Stimulated activated CD4-positive, alpha-beta T cell treated with anti-CD3 and anti-CD28 coated beads, Interleukin-2, amount 100 ng/mL, for 24 hours (primary cell): ENCODE results near the gene YAE1.

Source experiments
- DNase-seq, 2 donors: peaks; one replicate each; pipeline ENCODE4 v3.0.0-alpha.2; 2020

Gene YAE1

DNA sequence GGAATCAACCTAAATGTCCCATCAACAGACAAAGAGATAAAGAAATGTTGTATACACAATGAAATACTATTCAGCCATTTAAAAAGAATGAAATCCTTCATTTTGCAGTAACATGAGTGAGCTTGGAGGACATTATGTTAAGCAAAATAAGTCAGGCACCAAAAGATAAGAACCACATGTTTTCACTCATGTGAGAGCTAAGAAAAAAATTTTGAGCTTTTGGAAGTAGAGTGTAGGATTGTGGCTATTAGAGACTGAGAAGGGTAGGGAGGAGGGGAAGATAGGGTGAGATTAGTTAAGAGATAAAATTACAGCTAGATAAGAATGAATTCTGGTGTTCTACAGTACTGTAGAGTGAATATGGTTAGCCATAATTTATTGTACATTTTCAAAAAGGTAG, 8.3 kb upstream of the YAE1 start:
- no peak for DNase-seq

DNA sequence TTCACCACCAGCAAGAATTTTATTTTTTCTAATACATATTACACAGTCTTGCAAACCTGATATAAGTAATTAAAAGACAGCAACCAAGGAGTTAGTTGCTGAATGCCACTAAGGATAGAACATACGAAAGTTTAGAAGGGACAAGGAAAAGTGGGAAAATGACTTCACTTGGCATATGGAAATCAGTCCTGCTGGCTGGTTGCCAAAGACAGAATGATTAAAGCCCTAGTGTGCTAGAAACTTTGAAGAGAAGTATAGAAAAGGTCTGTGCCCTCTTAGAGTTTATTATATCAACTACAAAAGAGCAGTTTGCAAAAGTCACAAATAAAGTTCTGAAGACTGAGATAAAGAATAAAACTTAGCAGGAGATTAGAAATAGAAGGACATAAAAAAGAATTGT, 5.8 kb upstream of the YAE1 start:
- no peak for DNase-seq

DNA sequence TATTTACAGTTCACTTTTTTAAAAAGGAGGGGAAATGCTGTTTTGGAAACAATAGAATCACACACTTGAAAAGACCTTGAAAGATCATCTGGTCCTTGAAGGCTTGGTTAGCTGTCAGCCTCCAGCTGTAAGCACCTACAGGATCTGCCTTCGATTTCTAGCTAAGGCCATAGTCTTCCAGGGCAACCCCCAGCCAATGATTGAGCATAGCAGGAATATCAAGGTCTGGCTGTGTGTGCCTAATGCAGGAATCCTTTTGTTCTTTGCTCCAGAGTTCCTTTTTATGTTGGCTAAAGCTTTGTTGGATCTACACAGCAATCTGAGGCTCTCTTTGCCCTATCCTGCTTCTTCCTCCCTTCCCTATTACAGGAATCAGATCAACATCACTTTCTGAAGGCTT, 5.2 kb upstream of the YAE1 start:
- DNase-seq = no peak

DNA sequence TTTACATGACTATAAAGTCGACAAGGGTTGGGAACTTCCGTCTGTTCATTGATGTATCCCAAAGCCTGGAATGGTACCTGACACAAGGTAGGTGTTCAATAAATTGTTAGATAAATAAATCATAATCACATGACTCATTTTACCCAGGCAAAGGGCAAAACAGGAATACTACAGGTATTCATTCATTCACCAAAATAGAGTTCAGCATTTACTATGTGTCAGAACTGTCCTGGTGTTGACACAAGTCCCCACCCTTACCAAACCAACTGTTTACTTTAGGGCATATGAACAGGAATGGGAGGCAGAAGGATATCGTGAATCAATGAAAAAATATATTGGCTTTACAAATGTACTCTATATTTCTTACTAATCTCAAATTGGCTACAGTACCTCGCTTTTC, 666 bp upstream of the YAE1 start:
- DNase-seq = no peak

DNA sequence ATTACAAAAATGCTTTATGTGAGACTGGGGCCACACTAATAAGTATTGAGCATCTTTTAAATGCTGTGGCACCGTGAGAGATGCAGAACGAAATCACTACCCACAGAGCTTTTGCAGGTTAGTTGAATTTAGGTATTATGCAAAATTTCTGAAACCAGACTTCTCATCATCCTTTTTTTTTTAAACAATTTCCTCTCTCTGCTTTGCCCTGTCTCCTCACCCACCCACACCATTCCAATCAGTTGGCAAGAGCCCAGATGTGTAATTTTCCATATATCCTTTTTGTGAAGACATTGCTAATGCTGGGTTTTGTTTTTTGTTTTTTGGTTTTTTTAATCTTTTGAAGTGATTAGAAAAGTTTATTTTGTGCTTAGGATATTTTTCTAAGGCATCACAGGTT, 1.1 kb downstream of the YAE1 start:
- DNase-seq = no peak

DNA sequence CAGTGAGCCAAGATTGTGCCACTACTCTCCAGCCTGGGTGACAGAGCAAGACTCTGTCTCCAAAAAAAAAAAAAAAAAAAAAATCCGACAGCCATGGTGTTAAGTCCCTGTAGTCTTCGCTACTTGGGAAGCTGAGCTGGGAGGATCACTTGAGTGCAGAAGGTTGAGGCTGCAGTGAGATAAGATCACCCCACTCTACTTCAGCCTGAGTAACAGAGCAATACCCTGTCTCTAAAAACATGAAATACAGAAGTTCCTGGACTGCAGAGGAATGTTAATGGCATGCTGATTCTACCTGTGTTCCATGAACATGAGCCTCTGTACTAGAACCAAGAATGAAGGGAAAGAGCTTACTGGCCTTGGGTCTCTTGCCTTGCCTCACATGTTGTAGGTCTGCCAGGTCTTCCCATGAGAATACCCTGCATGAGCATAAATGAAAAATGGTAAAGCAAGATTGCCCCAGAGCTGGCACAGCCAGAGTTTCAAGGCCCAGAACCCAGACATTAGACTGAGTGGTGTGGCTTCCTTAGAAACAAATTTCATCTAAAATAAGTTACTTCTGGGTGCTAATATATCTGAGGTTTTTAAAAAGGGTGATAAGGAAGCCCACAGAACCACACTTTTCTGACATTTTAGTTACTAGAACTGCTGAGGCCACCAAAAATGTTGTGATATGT, 8.6 kb downstream of the YAE1 start:
- no peak for DNase-seq

DNA sequence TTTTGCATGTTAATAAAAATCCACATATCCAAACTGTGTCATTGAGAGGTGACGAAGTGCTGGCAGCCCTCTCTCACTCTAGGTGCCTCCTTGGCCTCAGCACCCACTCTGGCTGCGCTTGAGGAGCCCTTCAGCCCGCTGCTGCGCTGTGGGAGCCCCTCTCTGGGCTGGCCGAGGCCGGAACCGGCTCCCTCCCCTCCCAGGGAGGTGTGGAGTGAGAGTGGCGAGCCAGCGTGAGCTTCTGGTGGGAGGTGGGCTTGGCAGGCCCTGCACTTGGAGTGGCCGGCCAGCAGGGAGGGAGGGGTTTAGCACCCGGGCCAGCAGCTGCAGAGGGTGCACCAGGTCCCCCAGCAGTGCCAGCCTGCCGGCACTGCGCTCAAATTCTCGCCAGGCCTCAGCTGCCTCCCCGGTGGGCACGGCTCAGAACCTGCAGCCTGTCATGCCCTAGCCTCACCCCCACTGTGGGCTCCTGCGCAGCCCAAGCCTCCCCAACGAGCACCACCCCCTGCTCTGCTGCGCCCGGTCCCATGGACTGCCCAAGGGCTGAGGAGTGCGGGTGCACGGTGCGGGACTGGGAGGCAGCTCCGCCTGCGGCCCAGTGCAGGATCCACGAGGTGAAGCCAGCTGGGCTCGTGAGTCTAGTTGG, 11.1 kb downstream of the YAE1 start:
- DNase-seq = no peak

DNA sequence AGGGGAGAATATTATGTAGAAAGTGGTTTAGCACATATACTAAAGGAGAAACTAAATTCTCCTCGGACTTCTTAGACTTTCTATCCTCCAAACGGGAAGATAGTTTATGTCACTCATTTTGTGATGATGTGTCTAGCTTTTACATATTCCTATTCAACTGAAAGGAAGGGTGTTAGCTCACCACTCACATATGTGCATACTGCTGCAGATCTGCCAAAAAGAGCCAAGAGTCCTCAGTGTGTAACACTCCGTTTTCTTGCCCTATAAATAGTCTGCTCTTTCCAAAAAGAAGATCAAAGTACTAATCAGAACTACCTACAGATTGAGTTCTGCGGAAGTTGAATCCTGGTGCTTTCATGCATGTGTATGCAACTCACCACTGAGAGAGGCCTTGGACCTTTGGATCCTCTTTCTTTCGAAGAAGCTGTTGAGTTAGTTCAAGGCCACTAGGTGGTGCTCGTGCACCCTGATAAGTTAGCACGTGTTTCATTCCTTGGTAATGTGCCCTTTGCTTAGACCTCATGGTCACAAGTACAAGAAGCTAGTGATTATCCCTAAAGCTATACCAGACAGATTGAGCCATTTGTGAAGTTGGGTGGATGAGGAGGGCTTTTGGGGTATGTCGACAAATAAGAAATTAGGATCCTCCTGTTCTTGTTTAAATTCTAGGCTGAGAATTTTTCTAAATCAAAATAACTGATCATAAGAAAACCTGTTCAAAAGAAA, 14.1 kb downstream of the YAE1 start:
- DNase-seq = peak; percentile 75 to 79

DNA sequence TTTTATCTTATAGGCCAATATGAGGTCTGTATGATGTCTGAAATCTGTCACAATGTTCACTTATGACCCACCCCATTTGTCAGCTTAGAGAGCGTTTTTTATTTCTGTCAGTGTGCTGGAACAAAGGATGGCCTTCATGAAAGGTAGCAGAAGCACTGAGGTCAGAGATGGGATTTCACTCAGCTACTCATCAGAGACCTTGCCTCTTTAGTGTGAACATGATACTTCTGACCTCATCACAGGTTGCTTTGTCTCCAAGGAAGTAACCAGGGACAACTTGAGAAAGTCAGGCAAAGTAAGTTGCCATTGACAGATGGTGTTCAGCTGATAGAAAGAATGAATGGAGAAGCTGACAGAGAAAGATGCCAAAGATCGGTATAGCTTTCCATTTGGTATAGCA, 16.3 kb downstream of the YAE1 start:
- DNase-seq = no peak

DNA sequence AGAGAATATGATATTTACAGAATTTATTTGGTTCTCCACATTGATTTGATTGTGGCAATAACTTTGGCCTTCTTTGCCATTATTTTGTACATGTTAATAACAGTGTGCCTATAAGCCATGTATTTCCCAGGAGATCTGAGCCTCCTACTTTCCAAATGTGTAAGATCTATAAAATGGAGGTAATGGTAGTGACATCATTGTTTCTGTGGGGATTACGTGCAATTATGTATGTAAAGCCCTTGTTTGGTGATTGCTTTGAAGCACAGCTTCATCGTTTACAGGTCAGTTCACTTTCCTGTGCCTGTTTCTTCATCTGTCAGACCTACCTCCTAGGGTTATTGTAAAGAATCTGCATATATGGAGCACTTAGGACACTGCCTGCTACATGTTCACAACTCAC, 17.3 kb downstream of the YAE1 start:
- DNase-seq = no peak

DNA sequence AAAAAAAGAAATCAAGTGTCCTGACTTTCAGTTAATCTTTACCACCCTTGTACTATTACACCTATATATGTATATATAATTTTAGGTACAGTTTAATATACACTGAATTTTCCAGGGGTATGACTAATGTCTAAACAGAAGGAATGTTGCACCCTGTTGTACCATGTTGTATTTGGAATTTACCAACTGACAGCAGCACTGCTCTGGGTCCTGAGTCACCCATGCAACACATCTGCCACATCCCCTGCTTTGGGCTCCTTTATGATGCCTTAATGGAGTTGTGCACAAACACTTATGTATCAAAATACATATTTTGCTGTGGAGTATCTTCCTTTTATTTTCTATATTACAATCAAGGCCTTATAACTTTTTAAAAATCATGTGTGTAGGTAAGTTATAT, 21.2 kb downstream of the YAE1 start:
- DNase-seq = no peak

DNA sequence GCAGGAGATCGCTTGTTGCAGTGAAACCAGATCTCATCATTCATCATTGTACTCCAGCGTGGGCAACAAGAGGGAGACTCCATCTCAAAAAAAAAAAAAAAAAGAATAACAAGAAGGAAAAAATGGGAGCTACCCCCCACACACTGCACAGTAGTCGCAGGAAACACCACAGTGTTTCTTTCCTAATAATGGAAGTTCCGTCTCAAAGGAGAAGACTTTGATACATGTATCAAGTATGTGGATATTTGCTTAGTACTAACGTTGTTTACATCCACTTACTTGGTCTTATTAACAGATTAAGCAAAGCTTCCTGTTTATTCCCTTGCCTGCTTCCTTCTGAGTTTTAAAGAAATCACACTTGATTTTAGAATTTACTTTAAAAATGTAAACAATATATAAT, 22.2 kb downstream of the YAE1 start:
- DNase-seq = no peak

DNA sequence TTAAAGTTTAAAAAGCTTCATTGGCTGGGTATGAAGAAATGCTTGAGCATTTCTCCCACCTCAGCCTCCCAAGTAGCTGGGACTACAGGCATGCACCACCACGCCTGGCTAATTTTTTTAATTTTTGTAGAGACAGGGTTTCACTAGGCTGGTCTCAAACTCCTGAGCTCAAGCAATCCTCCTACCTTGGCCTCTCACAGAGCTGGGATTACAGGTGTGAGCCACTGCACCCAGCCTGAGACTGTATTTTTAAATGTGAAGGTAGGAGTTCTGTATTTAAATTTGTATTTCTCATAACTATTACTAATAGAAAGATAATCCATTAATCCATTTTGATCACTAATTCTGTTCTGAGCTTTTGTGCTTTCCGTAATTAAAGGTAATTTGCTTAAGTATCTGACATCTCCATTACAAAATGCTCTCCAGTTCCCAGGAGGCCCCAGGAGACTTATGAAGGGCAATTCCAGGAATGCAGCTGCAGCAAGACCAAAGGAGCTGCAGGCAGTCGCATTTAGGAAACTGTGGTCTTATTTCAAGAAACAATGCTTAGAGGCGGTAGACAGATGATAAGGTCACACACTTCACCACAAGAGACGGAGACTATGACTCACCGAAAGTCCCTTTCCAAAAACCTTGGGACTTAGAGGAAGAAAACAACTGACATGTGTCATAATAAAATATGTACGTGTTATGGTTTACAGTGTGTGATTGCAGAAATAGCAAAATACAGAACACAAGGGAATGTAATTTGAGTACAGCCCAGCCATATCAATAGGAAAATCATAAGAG, 23.3 kb downstream of the YAE1 start:
- peak; percentile 38 to 67 for DNase-seq

DNA sequence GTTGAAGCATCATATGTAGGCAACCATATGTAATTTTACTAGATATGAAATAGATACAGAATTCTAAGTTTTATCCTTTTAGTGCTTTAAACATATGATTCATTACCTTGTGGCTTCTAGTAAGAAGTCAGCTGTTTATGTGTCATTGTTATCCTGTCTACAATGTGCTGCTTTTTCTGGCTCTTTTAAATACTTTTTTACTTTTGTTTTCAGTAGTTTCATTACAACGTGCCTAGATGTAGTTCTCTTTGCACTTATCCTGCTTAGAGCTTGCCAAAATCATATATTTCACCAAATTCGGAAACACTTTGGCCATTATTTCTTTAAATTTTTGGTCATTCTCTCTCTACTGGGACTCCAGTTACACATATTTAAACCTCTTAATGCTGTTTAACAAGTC, 26.4 kb downstream of the YAE1 start:
- no peak for DNase-seq

DNA sequence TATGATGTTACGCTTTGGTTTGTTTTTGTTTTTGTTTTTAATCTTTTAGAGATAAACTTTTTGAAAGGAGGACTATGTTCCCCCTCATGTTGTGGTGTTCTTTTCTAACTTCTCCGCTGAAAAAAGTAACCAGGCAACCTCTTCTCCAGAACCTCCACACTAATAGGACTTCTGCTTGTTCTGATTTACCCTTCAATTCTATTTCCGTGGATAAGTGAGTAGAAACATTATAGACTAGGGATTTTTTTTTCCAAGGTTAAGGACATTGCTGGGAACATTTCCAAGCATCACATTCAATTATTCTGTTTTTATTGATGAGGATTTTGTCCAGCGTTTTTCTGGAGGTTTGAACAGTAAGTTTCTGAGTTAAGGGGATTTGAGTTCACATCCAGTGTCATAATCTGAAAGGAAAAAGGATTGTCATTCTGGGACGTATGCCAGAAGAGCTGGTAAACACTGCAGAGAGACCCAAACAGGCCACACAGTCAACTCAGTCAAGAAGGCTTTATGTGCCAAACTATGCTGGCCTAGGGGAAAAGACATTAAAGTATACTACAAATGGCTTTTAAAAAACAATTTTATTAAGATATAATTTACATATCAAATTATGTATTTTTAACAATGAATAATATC, 28.9 kb downstream of the YAE1 start:
- DNase-seq = no peak

DNA sequence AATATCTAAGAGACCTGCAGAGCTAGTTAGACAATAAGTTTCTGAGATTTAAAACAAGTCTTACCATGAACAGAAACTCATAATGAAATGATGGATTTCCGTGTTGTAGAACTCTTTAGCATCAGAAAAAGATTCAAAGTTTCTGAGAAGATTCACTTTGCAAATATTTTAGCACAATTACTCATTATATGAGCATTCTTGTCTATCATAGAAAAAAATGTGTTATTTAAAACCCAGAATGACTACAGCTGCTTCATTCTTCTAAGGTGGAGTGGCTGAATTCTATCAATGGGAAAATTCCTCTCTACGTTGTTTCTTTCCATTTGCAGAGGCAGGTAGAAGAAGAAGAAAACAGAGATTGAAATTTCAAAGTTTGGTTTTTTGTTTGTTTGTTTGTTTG, 36.1 kb downstream of the YAE1 start:
- DNase-seq = no peak

DNA sequence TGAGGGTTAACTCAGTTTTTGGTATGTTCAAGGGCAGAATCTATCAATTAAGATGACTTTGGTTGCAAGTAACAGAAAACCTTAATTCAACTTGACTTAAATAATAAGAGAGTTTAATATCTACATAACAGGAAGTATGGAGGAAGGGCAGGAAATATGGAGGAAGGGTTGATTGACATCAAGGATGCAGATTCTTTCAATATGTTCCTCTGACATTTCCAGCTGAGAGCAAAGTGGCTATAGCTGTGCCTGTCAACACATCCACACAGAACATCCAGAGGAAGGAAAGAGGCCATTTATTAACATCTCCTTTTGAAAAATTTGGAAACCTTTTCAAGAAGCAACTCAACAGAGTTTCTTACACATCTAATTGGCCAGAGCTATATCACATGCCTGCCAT, 37.7 kb downstream of the YAE1 start:
- no peak for DNase-seq

DNA sequence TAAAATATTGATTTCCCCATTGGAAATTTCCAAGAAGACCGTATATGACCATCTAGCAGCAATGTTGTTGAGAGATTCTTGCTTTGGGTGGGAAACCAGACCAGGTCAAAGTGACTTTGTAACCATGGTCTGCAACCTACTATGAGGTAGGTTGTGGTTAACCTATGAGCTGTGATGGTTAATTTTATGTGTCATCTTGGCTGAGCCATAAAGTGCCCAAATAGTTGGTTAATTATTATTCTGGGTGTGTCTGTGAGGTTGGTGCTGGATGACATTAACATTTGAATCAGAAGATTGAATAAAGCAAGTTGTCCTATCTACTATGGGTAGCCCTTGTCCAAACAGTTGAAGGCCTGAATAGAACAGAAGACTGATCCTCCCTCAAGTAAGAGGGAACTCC, 38.9 kb downstream of the YAE1 start:
- no peak for DNase-seq

DNA sequence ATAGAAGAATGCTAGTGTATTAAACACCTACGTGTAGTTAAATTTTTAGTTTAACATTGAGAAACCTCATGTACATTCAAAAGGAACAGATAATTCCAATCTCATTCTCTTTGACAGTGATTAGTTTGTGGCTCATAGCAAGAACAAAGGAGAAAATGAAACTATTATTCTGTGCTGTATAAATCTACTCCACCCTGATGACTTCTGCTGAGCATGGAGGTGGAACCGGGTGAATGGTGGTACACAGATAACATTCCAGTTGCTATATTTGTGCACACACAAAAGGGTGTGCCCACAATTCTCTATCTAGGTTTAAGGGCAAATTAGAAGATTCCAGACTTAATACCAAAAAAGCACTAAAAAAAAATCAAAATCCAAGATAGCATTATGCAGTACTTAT, 40.1 kb downstream of the YAE1 start:
- DNase-seq = no peak

DNA sequence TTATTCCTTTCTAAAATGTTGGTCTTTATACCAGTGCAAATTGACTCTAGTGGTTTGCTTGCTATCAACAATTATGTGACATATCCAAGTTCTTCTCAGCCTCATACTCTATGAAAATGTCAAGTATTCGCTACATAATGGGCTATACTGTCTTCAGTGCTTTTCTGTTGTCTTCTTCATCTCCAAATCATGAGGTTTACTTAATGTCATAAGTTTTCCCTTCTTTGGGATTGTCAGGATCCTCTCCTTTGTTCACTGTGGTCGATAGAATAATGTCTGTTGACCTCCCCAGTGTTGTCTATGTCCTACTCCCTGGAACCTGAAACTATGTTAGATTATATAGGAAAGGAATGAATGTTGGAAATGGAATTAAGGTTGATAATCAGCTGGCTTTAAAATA, 40.7 kb downstream of the YAE1 start:
- no peak for DNase-seq

DNA sequence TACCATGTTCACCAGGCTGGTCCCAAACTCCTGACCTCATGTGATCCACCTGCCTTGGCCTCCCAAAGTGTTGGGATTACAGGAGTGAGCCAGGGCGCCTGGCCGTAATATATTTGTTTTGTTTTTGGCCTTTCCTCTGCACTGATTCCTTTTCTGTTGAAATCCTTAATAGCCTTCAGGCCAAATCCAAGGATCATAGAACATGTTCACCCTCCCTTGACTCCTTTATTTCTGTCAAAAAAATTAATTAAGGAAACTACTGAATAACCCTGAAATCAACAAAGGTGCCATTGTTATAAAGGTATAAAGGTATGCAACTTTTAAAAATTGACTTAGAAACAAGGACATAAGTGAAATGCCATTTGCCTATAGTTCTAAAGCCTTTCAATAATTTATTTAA, 41.7 kb downstream of the YAE1 start:
- no peak for DNase-seq

DNA sequence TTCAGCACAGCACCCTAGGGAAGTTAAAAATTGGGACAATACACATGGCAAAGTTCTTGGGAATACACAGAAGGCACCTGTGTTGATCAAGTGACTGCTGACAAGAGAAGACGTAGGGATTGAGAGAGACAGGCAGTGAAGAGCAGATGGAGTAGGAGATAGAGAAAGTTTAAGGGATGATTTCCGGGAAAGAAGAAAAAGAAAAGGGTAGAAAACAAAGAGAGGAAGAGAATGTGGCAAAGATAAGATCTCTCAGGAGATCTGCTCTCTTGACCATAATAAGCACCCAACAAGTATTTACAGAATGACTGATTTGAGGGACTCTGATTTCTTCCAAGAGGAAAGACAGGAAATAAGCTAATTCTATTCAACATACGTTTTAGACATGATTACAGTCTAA, 42.1 kb downstream of the YAE1 start:
- DNase-seq = no peak
